DOHH2 (cell line): ENCODE results near the gene C14orf132.

Source experiments
- EZH2phosphoT487 ChIP-seq: fragments of 200-600 bp; sonication (generic); IDR thresholded peaks from 2 replicates; pipeline ENCODE4 v1.6.1; 2017; ENCODE audit warnings: borderline replicate concordance, mild to moderate bottlenecking, antibody characterized with exemption, low read length, moderate library complexity, mixed read lengths
- TF ChIP-seq, protein P1 (sequence below): fragments of 200-600 bp; sonication (generic); IDR thresholded peaks from one replicate; pipeline ENCODE4 v1.5.1; 2014; ENCODE audit warnings: antibody characterized with exemption, mild to moderate bottlenecking, low read depth, low read length; ENCODE audit not compliant: poor library complexity, severe bottlenecking

DNA sequence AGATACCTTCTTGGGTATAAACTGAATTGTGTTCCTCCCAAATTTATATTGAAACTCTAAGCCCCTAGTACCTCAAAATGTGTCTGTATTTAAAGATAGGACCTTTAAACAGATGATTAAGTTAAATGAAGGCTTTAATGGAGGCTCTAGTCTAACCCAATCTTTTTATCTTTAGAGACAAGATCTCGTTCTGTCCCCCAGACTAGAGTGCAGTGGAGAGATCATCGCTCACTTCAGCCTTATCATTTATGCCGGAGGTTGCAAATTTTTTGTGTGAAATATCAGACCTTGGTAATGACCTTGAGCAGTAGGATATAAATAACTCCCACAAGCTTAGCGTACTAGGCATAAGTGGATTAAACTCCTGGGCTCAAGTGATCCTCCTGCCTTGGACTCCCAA lies 81.8 kb downstream of the C14orf132 start:
- TF ChIP-seq, protein P1, sequence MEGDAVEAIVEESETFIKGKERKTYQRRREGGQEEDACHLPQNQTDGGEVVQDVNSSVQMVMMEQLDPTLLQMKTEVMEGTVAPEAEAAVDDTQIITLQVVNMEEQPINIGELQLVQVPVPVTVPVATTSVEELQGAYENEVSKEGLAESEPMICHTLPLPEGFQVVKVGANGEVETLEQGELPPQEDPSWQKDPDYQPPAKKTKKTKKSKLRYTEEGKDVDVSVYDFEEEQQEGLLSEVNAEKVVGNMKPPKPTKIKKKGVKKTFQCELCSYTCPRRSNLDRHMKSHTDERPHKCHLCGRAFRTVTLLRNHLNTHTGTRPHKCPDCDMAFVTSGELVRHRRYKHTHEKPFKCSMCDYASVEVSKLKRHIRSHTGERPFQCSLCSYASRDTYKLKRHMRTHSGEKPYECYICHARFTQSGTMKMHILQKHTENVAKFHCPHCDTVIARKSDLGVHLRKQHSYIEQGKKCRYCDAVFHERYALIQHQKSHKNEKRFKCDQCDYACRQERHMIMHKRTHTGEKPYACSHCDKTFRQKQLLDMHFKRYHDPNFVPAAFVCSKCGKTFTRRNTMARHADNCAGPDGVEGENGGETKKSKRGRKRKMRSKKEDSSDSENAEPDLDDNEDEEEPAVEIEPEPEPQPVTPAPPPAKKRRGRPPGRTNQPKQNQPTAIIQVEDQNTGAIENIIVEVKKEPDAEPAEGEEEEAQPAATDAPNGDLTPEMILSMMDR: no peak
- TF ChIP-seq EZH2phosphoT487: no peak
